C4-2B (cell line): ENCODE data around the gene NLGN4X.

Source experiments
- H3K27ac ChIP-seq: fragments of 450-650 bp; 2 replicates; pipeline ENCODE4 v1.5.1; 2017
- ZFX ChIP-seq: fragments of 450-650 bp; IDR thresholded peaks from 2 replicates; pipeline ENCODE4 v1.6.1; 2017
- TF ChIP-seq, protein P1 (sequence below): fragments of 450-650 bp; conservative IDR thresholded peaks from 2 replicates; pipeline ENCODE4 v1.5.1; 2017; ENCODE audit warnings: mild to moderate bottlenecking

NLGN4X gene

DNA sequence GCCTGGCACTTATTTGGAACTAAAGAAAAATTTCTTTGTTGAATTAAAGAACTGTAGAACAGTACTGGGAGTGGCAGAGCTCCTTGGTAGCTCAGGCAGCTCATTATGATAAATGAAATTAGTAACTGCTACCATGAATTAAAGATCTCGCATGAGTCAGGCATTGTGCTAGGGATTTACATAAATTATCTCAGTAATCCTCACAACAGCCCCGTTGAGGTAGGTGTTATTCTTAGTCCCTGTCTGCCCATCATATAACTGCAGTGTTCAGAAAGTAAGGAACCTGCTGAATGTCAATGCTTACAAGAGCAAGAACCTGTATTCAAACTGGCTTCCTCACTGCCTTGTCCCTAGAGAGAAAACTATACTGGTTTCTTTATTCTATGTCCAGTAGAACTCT is 108.3 kb downstream of the NLGN4X start:
- no peak overlapping the region for H3K27ac ChIP-seq
- no peak for TF ChIP-seq ZFX
- TF ChIP-seq, protein P1, sequence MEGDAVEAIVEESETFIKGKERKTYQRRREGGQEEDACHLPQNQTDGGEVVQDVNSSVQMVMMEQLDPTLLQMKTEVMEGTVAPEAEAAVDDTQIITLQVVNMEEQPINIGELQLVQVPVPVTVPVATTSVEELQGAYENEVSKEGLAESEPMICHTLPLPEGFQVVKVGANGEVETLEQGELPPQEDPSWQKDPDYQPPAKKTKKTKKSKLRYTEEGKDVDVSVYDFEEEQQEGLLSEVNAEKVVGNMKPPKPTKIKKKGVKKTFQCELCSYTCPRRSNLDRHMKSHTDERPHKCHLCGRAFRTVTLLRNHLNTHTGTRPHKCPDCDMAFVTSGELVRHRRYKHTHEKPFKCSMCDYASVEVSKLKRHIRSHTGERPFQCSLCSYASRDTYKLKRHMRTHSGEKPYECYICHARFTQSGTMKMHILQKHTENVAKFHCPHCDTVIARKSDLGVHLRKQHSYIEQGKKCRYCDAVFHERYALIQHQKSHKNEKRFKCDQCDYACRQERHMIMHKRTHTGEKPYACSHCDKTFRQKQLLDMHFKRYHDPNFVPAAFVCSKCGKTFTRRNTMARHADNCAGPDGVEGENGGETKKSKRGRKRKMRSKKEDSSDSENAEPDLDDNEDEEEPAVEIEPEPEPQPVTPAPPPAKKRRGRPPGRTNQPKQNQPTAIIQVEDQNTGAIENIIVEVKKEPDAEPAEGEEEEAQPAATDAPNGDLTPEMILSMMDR, result no peak

DNA sequence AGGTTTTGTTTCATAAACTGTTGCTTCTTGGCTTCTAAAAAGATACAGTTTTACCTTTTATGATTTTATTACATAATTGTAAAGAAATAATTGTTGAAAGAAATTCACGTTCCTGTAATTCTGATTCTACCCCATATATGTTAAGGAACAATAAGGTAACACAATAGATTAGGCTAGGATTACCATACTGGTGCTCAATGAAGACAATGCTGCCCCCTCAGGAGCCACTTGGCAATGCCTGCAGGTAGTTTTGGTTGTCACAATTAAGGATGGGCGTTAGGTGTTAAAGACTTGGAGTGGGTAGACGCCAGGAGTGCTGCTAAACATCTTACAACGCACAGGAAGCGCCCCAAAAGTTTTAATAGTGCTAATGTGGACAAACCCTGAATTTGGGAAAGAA is 133.2 kb downstream of the NLGN4X start:
- no peak for TF ChIP-seq ZFX
- TF ChIP-seq, protein P1, result peak; percentile 32
- H3K27ac ChIP-seq, result no peak overlapping the region

DNA sequence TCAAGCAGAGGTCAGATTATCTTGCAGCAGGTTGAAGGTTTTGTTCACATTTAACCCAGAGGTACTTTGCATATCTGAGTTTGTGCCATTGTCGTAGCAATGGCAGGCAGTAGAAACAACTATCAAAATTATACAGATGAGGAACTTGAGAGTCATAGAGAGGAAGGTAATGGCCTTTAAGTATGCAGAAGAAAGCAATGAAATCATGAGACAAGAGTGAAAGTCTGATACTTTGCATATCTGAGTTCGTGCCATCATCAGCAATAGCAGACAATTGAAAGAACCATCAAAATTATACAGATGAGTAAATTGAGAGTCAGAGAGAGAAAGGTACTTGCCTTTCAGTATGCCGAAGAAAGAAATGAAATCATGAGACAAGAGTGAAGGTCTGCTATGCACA is 154.1 kb downstream of the NLGN4X start:
- H3K27ac ChIP-seq, result no peak overlapping the region
- TF ChIP-seq, protein P1, result no peak
- no peak for TF ChIP-seq ZFX

DNA sequence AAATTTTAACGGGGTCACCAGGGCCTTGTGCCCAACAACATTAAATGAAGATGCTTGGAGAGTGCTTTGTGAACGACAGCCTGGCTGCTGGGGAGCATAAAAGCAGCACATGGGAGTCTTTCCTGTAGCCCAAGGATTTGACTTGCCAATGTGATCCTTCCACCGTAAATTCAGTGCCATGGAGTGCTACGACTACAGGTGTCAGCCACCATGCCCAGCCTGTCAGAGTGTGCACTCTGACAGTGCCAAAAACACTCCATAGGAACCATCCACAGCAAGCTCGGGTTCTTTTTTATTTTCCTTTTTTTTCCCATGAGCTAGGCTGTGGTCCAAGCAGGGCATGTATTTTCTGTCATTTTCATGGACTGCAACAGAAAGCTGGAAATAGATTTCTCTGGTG is 156.9 kb downstream of the NLGN4X start:
- TF ChIP-seq, protein P1, result no peak
- TF ChIP-seq ZFX, result no peak

DNA sequence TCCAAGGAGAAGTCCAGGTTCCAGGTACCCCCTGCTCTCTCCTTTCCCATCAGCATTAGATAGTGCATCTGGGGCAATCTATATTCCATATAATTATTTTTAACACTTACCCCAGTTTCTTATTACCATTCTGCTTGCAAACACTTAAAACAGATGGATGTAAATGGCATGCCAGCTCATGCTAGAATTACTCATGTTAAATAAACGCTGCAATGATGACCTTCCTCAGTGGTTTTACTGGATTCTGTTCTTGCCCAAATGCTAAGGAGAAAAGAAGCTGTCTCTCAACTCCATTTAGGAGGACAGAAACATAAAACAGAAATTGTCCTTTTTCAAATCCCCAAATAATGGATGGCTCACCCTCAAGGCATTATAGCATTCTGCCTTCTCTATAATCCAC is 161.1 kb downstream of the NLGN4X start:
- no peak overlapping the region for H3K27ac ChIP-seq
- TF ChIP-seq, protein P1, result no peak
- TF ChIP-seq ZFX, result no peak

More for the DNA sequence above, 156.9 kb downstream of the NLGN4X start:
- H3K27ac ChIP-seq, result no peak overlapping the region

DNA sequence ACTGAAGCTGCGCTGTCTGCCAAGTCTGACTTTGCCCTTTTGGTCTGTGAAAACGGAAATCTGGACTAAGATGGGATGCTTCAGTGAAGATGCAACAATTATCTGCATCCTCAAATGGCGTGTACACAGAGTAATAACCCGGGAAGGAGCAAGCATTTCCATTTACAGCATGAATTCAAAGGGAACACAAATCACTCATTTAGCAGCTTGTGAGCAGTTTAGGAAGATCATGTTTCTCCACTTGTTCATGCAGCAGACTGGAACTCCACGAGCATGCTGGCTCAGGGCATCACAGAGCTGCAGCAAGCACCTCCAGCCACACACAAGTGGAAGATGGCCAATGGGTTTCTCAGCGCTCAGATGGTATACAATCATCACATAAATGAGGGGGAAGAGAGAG is 175.5 kb downstream of the NLGN4X start:
- TF ChIP-seq, protein P1, result no peak
- TF ChIP-seq ZFX, result no peak
- no peak overlapping the region for H3K27ac ChIP-seq

DNA sequence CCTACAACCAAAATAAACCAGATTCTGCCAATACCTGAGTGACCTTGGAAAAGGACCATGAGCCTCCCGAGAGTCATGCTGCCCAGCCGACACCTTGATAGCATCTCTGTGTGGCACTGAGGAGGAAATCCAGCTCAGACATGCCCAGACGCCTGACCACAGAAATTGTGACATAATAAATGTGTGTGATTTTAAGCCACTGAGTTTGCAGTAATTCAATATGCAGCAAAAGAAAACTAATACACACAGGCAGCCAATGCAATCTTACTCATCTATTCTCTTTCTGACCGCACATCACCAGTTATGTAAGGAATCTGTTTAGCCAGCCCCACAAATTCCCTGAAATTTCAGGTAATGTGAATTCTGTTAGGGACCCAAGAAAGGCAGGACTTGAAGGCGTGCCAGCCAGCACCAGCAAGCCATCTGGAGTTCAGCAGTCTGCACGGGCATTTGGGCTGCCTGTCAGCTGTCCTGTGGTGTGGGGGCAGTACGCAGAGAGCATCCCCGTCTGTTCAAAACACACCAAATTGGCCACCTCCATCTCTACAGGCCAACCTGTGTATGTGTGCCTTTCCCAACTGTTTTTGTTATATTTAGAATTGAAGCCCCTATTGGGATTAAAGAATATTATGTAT is 176.4 kb downstream of the NLGN4X start:
- TF ChIP-seq ZFX, result no peak
- TF ChIP-seq, protein P1, result no peak
- H3K27ac ChIP-seq, result no peak overlapping the region
